ENCODE results near the gene IMMP2L. TPM values are rescaled to one million over a fixed set of nuclear protein-coding genes. Genes with fewer than 3 reads are reported as not detected.

Gene IMMP2L
- total and polyA plus RNA-seq, 2 of the 8 experiments (the other 6 are each of a cell fraction or from before 2014, with no cell fraction given): 2.3 to 10.1 TPM

DNA sequence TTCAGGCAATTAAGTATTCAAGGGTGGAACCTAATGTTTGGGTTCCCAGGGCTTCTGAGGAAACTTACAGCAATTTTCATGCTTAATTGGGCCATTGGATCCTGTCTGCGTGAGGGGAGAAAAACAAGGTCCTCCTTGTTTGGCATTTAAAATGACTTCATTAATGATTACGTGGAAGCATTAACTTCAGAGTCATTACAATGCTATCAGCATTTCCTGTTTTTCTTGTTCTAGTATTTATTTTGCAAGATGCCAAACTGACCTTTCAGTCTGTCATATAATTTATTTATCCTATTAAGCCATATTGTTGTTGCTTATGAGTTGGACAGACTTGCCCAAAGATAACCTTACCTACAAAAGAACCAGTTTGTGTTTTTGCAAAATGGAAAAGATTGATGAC, 795.4 kb downstream of the IMMP2L start:
- H2BK20ac ChIP-seq (ENCODE audit: low read length): no peak overlapping the region
- no peaks in the 10 kb centered on the region for H3K79me2 ChIP-seq (ENCODE audit: control insufficient read depth in 1 of 2, insufficient read depth in 2 of 2, low read length in 2 of 2)
- H4K5ac ChIP-seq (ENCODE audit: insufficient read length, low read depth, low read length): no peak overlapping the region
- 56% methylated on average over 2 of the region's 2 CpGs; no CpG with 5 or more reads in 1 of the 2 experiments for WGBS, 2 experiments (ENCODE audit: extremely low coverage in 1 of 2, insufficient coverage in 1 of 2, insufficient read length in 1 of 2, insufficient replicate concordance in 2 of 2, low coverage in 1 of 2, low lambda C conversion rate in 2 of 2, missing lambda C conversion rate in 1 of 2)
- H2BK120ac ChIP-seq (replicated peaks; ENCODE audit: low read depth, low read length): no peak overlapping the region
- no peaks in the 10 kb centered on the region for H3K27me3 ChIP-seq (replicated peaks in 1 of 4; ENCODE audit: control insufficient read depth in 3 of 4, extremely low read depth in 1 of 4, insufficient read depth in 3 of 4, low read length in 3 of 4)
- H3K79me1 ChIP-seq (ENCODE audit: low read depth, low read length): no peaks in the 10 kb centered on the region
- no peak overlapping the region for H2AFZ ChIP-seq (ENCODE audit: low read length)
- no peak overlapping the region for H4K8ac ChIP-seq (ENCODE audit: extremely low read depth, insufficient read depth, low read length)
- H3K4me1 ChIP-seq (replicated peaks in 1 of 4; ENCODE audit: control insufficient read depth in 3 of 4, insufficient read depth in 4 of 4, low read length in 3 of 4): no peaks in the 10 kb centered on the region
- H3K4ac ChIP-seq (replicated peaks; ENCODE audit: insufficient read length, low read depth, low read length): no peak overlapping the region
- no peak overlapping the region for H2AK5ac ChIP-seq (ENCODE audit: low read depth, low read length)
- H3K9me3 ChIP-seq (ENCODE audit: insufficient read depth in 2 of 2, low read depth in 1 of 2, low read length in 1 of 2): no peaks in the 10 kb centered on the region
- H3K18ac ChIP-seq (ENCODE audit: extremely low read depth, low read length): no peak overlapping the region
- H2BK15ac ChIP-seq (ENCODE audit: low read length): no peak overlapping the region
- H3K36me3 ChIP-seq (ENCODE audit: control insufficient read depth in 2 of 4, insufficient read depth in 4 of 4, low read length in 3 of 4): no peaks in the 10 kb centered on the region
- no peak overlapping the region for H3K27ac ChIP-seq (ENCODE audit: low read depth, low read length)
- H3K14ac ChIP-seq (ENCODE audit: insufficient read length): no peak overlapping the region
- no peak overlapping the region for H4K91ac ChIP-seq (replicated peaks; ENCODE audit: insufficient read length, low read length)
- H2BK12ac ChIP-seq (ENCODE audit: low read depth, low read length): no peak overlapping the region
- ChIA-PET CTCF (ENCODE audit: partially characterized antibody) (no interaction called here), POLR2A (ENCODE audit: partially characterized antibody) (no interaction called here)
- no peak overlapping the region for H3K9ac ChIP-seq (replicated peaks in 1 of 4; ENCODE audit: extremely low read depth in 1 of 4, low read depth in 3 of 4, low read length in 3 of 4)
- no peak overlapping the region for H3K4me3 ChIP-seq (ENCODE audit: extremely low read depth in 1 of 4, insufficient read depth in 2 of 4, low read depth in 3 of 4, low read length in 4 of 4)
- H4K20me1 ChIP-seq (replicated peaks in 1 of 2; ENCODE audit: control insufficient read depth in 1 of 2, insufficient read depth in 2 of 2, low read length in 2 of 2): no peaks in the 10 kb centered on the region
- no peaks in the 10 kb centered on the region for H3K23me2 ChIP-seq (ENCODE audit: low read depth, low read length)
- DNase-seq (ENCODE audit: low read depth in 1 of 2, low spot score in 2 of 2) (no peak), FAIRE-seq (no peak)
- no peak overlapping the region for H3K23ac ChIP-seq (ENCODE audit: insufficient read length)
- no peak overlapping the region for H2BK5ac ChIP-seq (ENCODE audit: low read depth, low read length)
- H3K56ac ChIP-seq (replicated peaks; ENCODE audit: insufficient read length, low read depth, low read length): no peak overlapping the region
- no peak overlapping the region for H3K4me2 ChIP-seq (ENCODE audit: insufficient read depth in 1 of 2, low read depth in 2 of 2, low read length in 2 of 2)
- TF ChIP-seq SRF (IDR thresholded peaks at IDR 0.05; ENCODE audit: low read depth, low read length): no peak
- TF ChIP-seq SIRT6 (IDR thresholded peaks at IDR 0.05; ENCODE audit: low read length): no peak
- no peak for TF ChIP-seq SUZ12 (IDR thresholded peaks at IDR 0.05; ENCODE audit: low read length)
- no peak for TF ChIP-seq SP2 (IDR thresholded peaks at IDR 0.05; ENCODE audit: low read length)
- TF ChIP-seq JUND (IDR thresholded peaks at IDR 0.05; ENCODE audit: low read length): no peak
- TF ChIP-seq GTF2F1 (IDR thresholded peaks at IDR 0.05; ENCODE audit: borderline replicate concordance, low read depth, low read length): no peak
- TF ChIP-seq RXRA (IDR thresholded peaks at IDR 0.05; ENCODE audit: insufficient read depth, low read depth, low read length): no peak
- TF ChIP-seq EP300 (IDR thresholded peaks at IDR 0.05; ENCODE audit: borderline replicate concordance in 1 of 2, low read depth in 2 of 2, low read length in 2 of 2): no peak
- no peak for TF ChIP-seq TEAD4 (IDR thresholded peaks at IDR 0.05; ENCODE audit: low read depth, low read length)
- no peak for TF ChIP-seq TAF7 (optimal IDR thresholded peaks at IDR 0.05; ENCODE audit: borderline replicate concordance, low read depth, low read length)
- no peak for TF ChIP-seq ASH2L (IDR thresholded peaks at IDR 0.05; ENCODE audit: low read length)
- no peak for TF ChIP-seq EZH2 (IDR thresholded peaks at IDR 0.05; ENCODE audit: low read depth, low read length, severe bottlenecking)
- TF ChIP-seq PHF8 (conservative IDR thresholded peaks at IDR 0.05; ENCODE audit: low read depth, low read length): no peak
- TF ChIP-seq, protein P1, sequence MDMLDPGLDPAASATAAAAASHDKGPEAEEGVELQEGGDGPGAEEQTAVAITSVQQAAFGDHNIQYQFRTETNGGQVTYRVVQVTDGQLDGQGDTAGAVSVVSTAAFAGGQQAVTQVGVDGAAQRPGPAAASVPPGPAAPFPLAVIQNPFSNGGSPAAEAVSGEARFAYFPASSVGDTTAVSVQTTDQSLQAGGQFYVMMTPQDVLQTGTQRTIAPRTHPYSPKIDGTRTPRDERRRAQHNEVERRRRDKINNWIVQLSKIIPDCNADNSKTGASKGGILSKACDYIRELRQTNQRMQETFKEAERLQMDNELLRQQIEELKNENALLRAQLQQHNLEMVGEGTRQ (IDR thresholded peaks at IDR 0.05; ENCODE audit: low read length): no peak

Measured in H1 (cell line).